IPS-18c (cell line): ENCODE results near the gene CD300LD.
"Not testable (repeated sequence)": the region's sequence is repeated elsewhere in the genome, so short reads cannot be mapped to it uniquely, and the experiment has no call there.

Source experiments
- H3K4me3 ChIP-seq: 2 replicates; pipeline ENCODE4 v1.7.0; 2013; ENCODE audit warnings: low read depth, mild to moderate bottlenecking, low read length, moderate library complexity; ENCODE audit not compliant: insufficient read depth
- H3K9me3 ChIP-seq: one replicate; pipeline ENCODE4 v1.6.1; 2013; ENCODE audit warnings: mild to moderate bottlenecking, low read length, moderate library complexity; ENCODE audit not compliant: control insufficient read depth, insufficient read depth

The CD300LD gene

GRCh38 chr17:74592087-74592990 is at the start of gene CD300LD:
Gene CD300LD, minus strand, starts transcription at chr17:74592283. Its CDS starts 81 bp downstream, at chr17:74592202.
- no peak within 1 kb of the TSS for H3K4me3 ChIP-seq

GRCh38 chr17:74641224-74641957 is 49.3 kb upstream of the CD300LD start:
- Histone ChIP-seq H3K9me3 (no peaks in the 10 kb centered on the region), H3K4me3 (no peak overlapping the region)

More at GRCh38 chr17:74592087-74592990, at the start of gene CD300LD:
- H3K9me3 ChIP-seq = no peaks in the 10 kb centered on the region

GRCh38 chr17:74639704-74640151 is 47.6 kb upstream of the CD300LD start:
- Histone ChIP-seq H3K4me3 (no peak overlapping the region), H3K9me3 (no peaks in the 10 kb centered on the region)

- H3K4me3 ChIP-seq = no peak overlapping the region
- no peaks in the 10 kb centered on the region for H3K9me3 ChIP-seq
These were observed 45.8 kb upstream of the CD300LD start for GRCh38 chr17:74637926-74638325.

GRCh38 chr17:74637265-74637664 is 45.2 kb upstream of the CD300LD start:
- Histone ChIP-seq H3K4me3 (no peak overlapping the region), H3K9me3 (no peaks in the 10 kb centered on the region)

GRCh38 chr17:74636541-74637085 is 44.5 kb upstream of the CD300LD start:
- not testable (repeated sequence) for H3K9me3 ChIP-seq, H3K4me3 ChIP-seq

- Histone ChIP-seq H3K9me3 (no peaks in the 10 kb centered on the region), H3K4me3 (peak overlapping the region; percentile 15; the same call in 1 of the 2 replicates)
These were observed 43.3 kb upstream of the CD300LD start for GRCh38 chr17:74635418-74635817.

- no peak overlapping the region for H3K4me3 ChIP-seq
- H3K9me3 ChIP-seq = no peaks in the 10 kb centered on the region
These were observed 41.2 kb upstream of the CD300LD start for GRCh38 chr17:74633326-74633725.

GRCh38 chr17:74632617-74633016 is 40.5 kb upstream of the CD300LD start:
- H3K4me3 ChIP-seq = no peak overlapping the region
- H3K9me3 ChIP-seq = no peaks in the 10 kb centered on the region

- H3K4me3 ChIP-seq = no peak overlapping the region
These were observed 39.7 kb upstream of the CD300LD start for GRCh38 chr17:74631468-74632450.

GRCh38 chr17:74630251-74630650 is 38.2 kb upstream of the CD300LD start:
- not testable (repeated sequence) for H3K4me3 ChIP-seq

More at GRCh38 chr17:74631468-74632450, 39.7 kb upstream of the CD300LD start:
- H3K9me3 ChIP-seq = no peaks in the 10 kb centered on the region

GRCh38 chr17:74625661-74626060 is 33.6 kb upstream of the CD300LD start:
- no peaks in the 10 kb centered on the region for H3K9me3 ChIP-seq
- no peak overlapping the region for H3K4me3 ChIP-seq

More at GRCh38 chr17:74630251-74630650, 38.2 kb upstream of the CD300LD start:
- H3K9me3 ChIP-seq = not testable (repeated sequence)

- H3K9me3 ChIP-seq = no peaks in the 10 kb centered on the region
- no peak overlapping the region for H3K4me3 ChIP-seq
These were observed 32.0 kb upstream of the CD300LD start for GRCh38 chr17:74624131-74624530.

- Histone ChIP-seq H3K4me3 (no peak within 1 kb of the TSS), H3K9me3 (no peaks in the 10 kb centered on the region)
These were observed 31.6 kb upstream of the CD300LD start, which contains the start of gene CD300E for GRCh38 chr17:74623693-74624093. Gene CD300E, minus strand, starts transcription at chr17:74623738. Its CDS starts 117 bp downstream, at chr17:74623621.

- H3K9me3 ChIP-seq = no peaks in the 10 kb centered on the region
These were observed 27.1 kb upstream of the CD300LD start for GRCh38 chr17:74619077-74619673.

GRCh38 chr17:74618451-74618850 is 26.4 kb upstream of the CD300LD start:
- Histone ChIP-seq H3K4me3 (no peak overlapping the region), H3K9me3 (no peaks in the 10 kb centered on the region)

More at GRCh38 chr17:74619077-74619673, 27.1 kb upstream of the CD300LD start:
- H3K4me3 ChIP-seq = no peak overlapping the region
